ENCODE data around the gene LMF2.
"Not testable (repeated sequence)": the region's sequence is repeated elsewhere in the genome, so short reads cannot be mapped to it uniquely, and the experiment has no call there.

Gene LMF2

GRCh38 chr22:50522806-50523438 lies 15.4 kb upstream of the LMF2 start:
- no peak for DNase-seq

DNA sequence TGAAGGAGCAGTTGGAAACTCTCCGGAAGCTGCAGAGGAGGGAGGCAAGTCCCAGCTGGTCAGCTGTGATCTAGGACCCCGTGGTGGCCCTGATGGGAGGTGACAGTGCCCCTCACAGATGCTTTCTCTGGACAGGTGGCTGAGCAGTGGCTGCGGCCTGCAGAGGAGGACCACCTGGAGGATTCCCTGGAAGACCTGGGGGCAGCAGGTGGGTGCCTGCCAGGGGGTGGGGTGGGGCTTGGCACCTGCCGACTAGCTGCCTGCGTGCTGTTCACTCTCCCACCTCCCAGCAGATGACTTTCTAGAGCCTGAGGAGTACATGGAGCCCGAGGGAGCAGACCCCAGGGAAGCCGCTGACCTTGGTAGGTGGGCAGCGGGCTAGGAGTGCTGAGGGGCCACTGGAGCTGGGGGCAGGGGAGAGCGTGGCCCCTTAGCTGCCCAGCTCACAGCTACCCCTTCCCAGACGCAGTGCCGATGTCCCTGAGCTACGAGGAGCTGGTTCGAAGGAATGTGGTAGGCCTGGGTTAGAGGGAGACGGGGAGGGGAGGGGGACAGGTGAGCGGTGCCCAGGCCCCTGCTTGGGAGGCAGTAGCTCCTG lies 14.8 kb upstream of the LMF2 start:
- DNase-seq, result no peak

DNA sequence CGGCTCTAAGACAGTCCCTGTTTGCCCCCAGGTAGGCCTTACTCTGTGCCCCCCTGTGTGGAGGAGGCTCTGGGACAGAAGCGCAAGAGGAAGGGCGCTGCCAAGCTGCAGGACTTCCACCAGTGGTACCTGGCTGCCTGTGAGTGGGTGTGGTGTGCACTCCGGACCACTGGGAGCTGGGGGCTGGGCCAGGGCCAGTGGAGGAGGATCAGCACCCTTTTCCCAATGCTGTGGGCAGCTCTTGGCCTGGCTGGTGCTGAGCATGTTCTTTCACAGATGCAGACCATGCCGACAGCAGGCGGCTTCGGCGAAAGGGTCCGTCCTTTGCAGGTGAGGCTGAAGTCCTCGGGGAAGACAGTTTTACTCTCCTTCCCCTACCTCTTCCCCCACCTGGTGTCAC lies 14.2 kb upstream of the LMF2 start:
- no peak for DNase-seq

DNA sequence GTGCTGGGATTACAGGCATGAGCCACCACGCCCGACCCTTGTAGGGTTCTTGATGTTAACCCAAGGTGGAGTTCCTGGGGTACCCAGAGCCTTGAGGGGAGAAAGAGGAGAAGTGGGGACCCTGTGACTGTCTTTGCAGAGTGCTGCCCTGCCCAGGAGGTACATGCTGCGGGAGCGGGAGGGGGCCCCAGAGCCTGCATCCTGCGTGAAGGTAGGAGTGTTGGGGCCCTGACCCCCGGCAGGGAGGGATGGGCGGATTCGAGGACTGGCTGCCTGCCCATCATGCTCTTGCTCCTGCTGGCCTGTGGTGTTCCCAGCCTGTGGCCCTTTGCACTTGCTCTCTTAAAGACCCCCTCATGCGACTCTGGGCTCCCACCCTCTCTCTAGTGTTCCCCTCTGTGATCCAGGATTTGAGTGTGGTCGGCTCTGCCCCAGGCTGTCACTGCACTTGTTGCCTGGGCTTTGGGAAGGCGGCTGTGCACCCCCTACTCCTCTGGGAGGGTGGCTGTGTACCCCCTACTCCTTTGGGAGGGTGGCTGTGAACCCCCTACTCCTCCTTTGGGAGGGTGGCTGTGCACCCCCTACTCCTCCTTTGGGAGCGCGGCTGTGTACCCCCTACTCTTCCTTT lies 13.4 kb upstream of the LMF2 start:
- no peak for DNase-seq

DNA sequence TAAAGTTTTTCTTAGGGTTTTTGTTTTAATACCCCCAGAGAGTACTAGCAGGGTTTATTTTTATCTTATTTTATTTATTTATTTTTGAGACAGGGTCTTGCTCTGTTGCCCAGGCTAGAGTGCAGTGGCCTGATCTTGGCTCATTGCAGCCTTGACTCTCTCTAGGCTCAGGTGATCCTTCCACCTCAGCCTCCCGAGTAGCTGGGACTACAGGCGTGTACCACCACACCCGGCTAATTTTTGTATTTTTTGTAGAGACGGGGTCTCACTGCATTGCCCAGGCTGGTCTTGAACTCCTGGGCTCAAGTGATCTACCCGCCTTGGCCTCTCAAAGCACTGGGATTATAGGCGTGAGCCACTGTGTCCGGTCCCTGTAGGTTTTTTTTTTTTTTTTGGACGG lies 12.7 kb upstream of the LMF2 start:
- not testable (repeated sequence) for DNase-seq

- DNase-seq, result no peak
These were observed 11.6 kb upstream of the LMF2 start for GRCh38 chr22:50519151-50519550.

GRCh38 chr22:50518606-50519005 lies 11.1 kb upstream of the LMF2 start:
- no peak for DNase-seq

DNA sequence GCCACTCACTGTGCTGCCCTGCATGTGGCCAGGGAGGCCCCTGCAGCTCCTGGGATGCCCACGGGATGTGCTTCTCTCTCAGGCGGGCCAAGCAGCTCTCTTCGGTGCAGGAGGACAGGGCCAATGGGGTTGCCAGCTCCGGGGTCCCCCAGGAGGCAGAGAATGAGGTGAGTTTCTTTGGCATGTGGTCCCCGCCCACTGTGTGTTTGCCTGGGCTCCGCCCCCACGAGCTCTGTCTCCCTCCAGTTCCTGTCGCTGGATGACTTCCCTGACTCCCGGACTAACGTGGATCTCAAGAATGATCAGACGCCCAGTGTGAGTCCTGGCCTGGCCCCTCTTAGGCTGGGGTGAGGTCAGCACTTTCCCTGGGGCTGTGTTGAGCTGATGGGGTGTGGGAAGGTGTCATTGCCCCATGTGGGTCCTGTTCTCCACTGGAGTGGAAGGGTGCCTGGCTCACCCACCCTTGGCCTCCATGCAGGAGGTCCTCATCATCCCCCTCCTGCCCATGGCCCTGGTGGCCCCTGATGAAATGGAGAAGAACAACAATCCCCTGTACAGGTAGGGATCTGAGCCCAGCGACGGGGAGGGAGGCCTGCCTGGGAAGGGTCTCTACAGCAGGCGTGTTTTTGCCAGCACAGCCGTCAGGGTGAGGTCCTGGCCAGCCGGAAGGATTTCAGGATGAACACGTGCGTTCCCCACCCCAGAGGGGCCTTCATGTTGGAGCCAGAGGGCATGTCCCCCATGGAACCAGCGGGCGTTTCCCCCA lies 10.2 kb upstream of the LMF2 start:
- no peak for DNase-seq

GRCh38 chr22:50516891-50517290 lies 9.4 kb upstream of the LMF2 start:
- DNase-seq, result no peak

DNA sequence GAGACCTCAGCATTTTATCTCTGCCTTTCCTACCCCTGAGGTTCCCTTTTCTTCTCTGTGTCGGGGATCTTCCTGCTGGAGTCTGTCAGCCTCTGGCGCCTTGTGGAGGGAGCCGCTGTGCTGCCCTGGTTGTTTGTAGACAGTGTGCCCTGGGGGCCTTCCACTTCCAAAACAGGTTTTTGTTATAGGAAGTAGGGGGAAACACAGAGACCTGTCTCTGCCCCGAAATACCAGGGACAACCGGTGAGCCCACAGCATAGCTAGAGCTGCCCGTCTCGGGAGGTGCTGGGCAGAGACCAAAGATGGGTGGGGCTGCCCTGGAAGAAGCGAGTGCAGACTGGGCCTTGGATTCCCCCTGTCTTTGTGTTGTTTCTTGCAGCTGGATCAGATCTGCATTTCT lies 8.6 kb upstream of the LMF2 start:
- no peak for DNase-seq

- DNase-seq, result no peak
These were observed 5.7 kb upstream of the LMF2 start for GRCh38 chr22:50513175-50513574.

DNA sequence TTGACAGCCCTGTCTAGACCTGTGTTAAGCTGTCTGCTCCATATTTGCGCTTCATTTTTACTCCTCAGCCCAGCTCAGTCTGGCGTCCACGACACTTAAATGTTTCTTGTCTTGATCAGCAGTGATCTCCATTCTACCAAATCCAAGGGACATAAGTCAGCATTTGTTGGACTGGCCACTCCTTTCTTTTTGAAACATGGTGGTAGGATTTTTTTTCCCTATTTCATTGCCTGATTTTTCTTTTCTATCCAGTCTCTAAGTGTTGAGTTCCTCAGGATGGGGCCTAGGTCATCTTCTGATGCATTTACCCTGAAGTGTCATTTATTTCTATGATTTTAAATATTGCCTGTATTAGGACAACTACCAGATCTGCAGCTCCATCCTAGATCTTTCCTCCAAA lies 1.4 kb upstream of the LMF2 start:
- no peak for DNase-seq

- DNase-seq, result peak; percentile 99
These were observed 736 bp upstream of the LMF2 start, which contains the start of gene NCAPH2 for GRCh38 chr22:50507991-50508884. Gene NCAPH2 (plus strand): TSS chr22:50508224. CDS start chr22:50508338, 114 bp downstream.

GRCh38 chr22:50506611-50507420 lies 686 bp downstream of the LMF2 start:
- no peak for DNase-seq

- DNase-seq, result no peak
These were observed 1.5 kb downstream of the LMF2 start for GRCh38 chr22:50505776-50506610.

DNA sequence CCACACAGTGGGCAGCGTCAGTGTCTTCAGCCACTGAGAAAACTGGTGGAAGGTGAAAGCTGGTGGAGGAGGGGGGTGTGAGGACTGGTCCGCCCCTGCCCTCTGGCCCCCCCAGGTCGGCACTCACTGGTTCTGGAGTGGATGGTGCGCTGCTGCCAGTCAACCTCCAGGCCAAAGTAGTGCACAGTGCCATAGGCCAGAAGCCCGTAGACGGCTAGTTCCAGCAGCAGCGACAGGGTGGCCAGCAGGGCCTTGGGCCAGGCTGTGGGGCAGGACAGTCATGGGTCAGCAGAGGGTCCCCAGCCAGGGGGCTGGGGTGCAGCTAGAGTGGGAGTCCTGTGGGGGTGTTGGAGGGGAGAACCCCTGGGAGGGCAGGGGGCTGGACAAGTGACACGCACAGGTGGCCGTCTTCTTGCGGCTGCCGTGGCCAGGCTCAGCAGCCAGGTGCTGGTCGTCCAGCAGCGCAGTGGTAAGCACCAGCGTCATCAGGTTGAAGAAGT lies 2.2 kb downstream of the LMF2 start:
- DNase-seq, result no peak

- DNase-seq, result no peak
These were observed 2.9 kb downstream of the LMF2 start for GRCh38 chr22:50504369-50505211.

DNA sequence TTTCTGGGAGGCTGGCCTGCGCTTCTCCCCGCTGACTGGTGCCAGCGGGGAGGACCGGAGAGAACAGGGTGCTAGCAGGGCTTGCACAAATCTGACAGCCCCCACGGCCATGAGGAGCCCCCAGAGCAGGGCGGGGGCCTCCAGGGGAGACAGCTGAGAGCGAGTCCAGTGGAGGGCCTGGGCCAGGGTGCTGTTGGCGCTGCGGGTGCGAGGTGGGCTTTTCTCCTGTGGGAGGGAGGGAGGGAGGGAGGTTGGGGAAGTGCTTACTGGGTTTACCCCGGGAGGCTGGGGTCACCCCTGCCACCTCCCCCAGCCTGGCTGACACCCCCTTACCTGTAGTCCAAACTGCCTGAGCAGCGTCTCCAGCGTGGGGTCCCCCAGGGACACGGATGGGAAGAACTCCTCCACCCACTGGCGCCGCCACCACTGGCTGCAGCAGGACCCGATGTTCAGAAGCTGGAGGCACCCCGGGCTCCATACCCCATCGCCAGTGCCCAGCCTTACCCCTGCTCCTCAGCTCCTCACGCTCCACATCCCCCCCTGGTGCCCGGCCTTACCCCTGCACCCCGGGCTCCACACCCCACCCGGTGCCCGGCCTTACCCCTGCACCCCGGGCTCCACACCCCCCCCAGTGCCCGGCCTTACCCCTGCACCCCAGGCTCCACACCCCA lies 3.9 kb downstream of the LMF2 start:
- no peak for DNase-seq
